Endothelial cell (in vitro differentiated cells): ENCODE results near the gene ASB8. TPM values are rescaled to one million over a fixed set of nuclear protein-coding genes. Genes with fewer than 3 reads are reported as not detected.
"Not testable (repeated sequence)": the region's sequence is repeated elsewhere in the genome, so short reads cannot be mapped to it uniquely, and the experiment has no call there.

Experiments
- DNase-seq: peaks from one replicate; pipeline ENCODE4 v3.0.0; 2021; ENCODE audit warnings: low spot score
- H3K27ac Mint-ChIP-seq: one replicate; pipeline ENCODE4 v1.8.0; 2021; ENCODE audit warnings: mixed read lengths, inconsistent platforms; ENCODE audit not compliant: unreplicated experiment
- H3K27me3 Mint-ChIP-seq: one replicate; pipeline ENCODE4 v1.8.0; 2021; ENCODE audit warnings: mild to moderate bottlenecking, moderate library complexity, mixed read lengths, inconsistent platforms; ENCODE audit not compliant: unreplicated experiment
- H3K36me3 Mint-ChIP-seq: one replicate; pipeline ENCODE4 v1.8.0; 2021; ENCODE audit warnings: mild to moderate bottlenecking, low read depth, mixed read lengths, inconsistent platforms; ENCODE audit not compliant: unreplicated experiment
- H3K4me1 Mint-ChIP-seq: one replicate; pipeline ENCODE4 v1.8.0; 2021; ENCODE audit warnings: mild to moderate bottlenecking, mixed read lengths, inconsistent platforms; ENCODE audit not compliant: unreplicated experiment
- H3K4me3 Mint-ChIP-seq: one replicate; pipeline ENCODE4 v1.8.0; 2021; ENCODE audit warnings: mild to moderate bottlenecking, mixed read lengths, inconsistent platforms; ENCODE audit not compliant: unreplicated experiment
- H3K9me3 Mint-ChIP-seq: one replicate; pipeline ENCODE4 v1.8.0; 2021; ENCODE audit warnings: mixed read lengths, inconsistent platforms; ENCODE audit not compliant: unreplicated experiment
- total RNA-seq: library from RNA; stranded (reverse); fragmentation: NEBNext Ultra II Directional; extraction: Animal tissue kit (Norgen Biotek cat#: 25700); gene quantifications from one replicate; pipeline ENCODE4 v1.2.1, GENCODE V29; 2021; ENCODE audit not compliant: unreplicated experiment
- TF ChIP-seq, protein P1 (sequence below): fragments of 200-600 bp; sonication (generic); IDR thresholded peaks from one replicate; pipeline ENCODE4 v1.5.0; 2021; ENCODE audit warnings: antibody characterized with exemption; ENCODE audit not compliant: unreplicated experiment

Gene ASB8
- total RNA-seq, 1 donor from 2014 or later = 25.6 TPM

GRCh38 chr12:48129376-48129775 is 27.9 kb downstream of the ASB8 start:
- no peak for DNase-seq
- TF ChIP-seq, protein P1, sequence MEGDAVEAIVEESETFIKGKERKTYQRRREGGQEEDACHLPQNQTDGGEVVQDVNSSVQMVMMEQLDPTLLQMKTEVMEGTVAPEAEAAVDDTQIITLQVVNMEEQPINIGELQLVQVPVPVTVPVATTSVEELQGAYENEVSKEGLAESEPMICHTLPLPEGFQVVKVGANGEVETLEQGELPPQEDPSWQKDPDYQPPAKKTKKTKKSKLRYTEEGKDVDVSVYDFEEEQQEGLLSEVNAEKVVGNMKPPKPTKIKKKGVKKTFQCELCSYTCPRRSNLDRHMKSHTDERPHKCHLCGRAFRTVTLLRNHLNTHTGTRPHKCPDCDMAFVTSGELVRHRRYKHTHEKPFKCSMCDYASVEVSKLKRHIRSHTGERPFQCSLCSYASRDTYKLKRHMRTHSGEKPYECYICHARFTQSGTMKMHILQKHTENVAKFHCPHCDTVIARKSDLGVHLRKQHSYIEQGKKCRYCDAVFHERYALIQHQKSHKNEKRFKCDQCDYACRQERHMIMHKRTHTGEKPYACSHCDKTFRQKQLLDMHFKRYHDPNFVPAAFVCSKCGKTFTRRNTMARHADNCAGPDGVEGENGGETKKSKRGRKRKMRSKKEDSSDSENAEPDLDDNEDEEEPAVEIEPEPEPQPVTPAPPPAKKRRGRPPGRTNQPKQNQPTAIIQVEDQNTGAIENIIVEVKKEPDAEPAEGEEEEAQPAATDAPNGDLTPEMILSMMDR = no peak
- H3K4me3 Mint-ChIP-seq = no peak overlapping the region

GRCh38 chr12:48128800-48129199 is 28.5 kb downstream of the ASB8 start:
- H3K4me1 Mint-ChIP-seq = no peaks in the 10 kb centered on the region
- no peaks in the 10 kb centered on the region for H3K9me3 Mint-ChIP-seq
- H3K4me3 Mint-ChIP-seq = no peak overlapping the region
- TF ChIP-seq, protein P1 = no peak
- H3K27me3 Mint-ChIP-seq = no peaks in the 10 kb centered on the region
- peak overlapping the region; percentile 38 for H3K27ac Mint-ChIP-seq
- H3K36me3 Mint-ChIP-seq = peaks cover 44% of the 10 kb centered on the region
- no peak for DNase-seq

More at GRCh38 chr12:48129376-48129775, 27.9 kb downstream of the ASB8 start:
- no peaks in the 10 kb centered on the region for H3K27me3 Mint-ChIP-seq
- H3K4me1 Mint-ChIP-seq = no peaks in the 10 kb centered on the region
- H3K36me3 Mint-ChIP-seq = peaks cover 45% of the 10 kb centered on the region
- no peaks in the 10 kb centered on the region for H3K9me3 Mint-ChIP-seq
- no peak overlapping the region for H3K27ac Mint-ChIP-seq

DNA sequence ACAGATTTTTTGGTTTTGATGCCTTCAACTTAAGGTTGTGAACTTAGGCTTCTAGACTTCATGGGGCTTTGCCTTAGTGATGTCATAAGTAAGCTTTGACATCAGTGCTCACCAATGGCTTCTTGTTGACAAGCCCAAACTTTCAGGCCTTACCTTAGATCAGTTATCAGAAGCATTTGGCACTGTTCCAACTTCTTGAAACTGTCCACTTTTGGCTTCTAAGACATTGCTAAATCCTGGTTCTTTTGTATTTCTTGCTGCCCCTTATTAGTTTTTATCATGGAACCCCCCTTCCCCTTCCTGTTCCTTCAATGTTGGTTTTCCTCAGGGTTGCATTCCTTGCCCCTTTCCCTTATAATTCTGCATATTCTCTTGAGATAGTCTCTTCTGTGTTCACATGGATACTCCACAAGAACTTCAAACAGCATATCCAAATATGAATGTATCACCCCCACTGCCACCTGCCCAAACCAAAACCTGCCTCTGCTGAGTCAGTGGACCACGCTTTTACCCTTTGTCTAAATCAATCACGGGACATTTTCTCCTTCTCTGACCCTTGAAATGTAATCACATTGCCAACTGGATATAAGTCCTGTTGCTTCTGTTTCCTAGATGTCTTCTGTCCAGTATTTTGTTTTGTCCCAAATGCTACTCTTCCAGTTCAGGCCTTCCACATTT is 30.2 kb downstream of the ASB8 start:
- DNase-seq = no peak
- TF ChIP-seq, protein P1 = no peak
- Mint-ChIP-seq H3K4me3 (peak overlapping the region; percentile 67), H3K27ac (no peak overlapping the region), H3K36me3 (peaks cover 33% of the 10 kb centered on the region), H3K9me3 (no peaks in the 10 kb centered on the region), H3K27me3 (no peaks in the 10 kb centered on the region), H3K4me1 (no peaks in the 10 kb centered on the region)

- H3K27ac Mint-ChIP-seq = no peak overlapping the region
- DNase-seq = no peak
- H3K4me3 Mint-ChIP-seq = no peak overlapping the region
- H3K9me3 Mint-ChIP-seq = no peaks in the 10 kb centered on the region
- no peaks in the 10 kb centered on the region for H3K27me3 Mint-ChIP-seq
- TF ChIP-seq, protein P1 = no peak
- H3K36me3 Mint-ChIP-seq = peaks cover 25% of the 10 kb centered on the region
- H3K4me1 Mint-ChIP-seq = peaks cover 1% of the 10 kb centered on the region
Measured at GRCh38 chr12:48125985-48126384, 31.3 kb downstream of the ASB8 start.

- H3K36me3 Mint-ChIP-seq = peaks cover 25% of the 10 kb centered on the region
- H3K4me1 Mint-ChIP-seq, DNase-seq, H3K9me3 Mint-ChIP-seq, H3K4me3 Mint-ChIP-seq, H3K27me3 Mint-ChIP-seq, H3K27ac Mint-ChIP-seq: not testable (repeated sequence)
Measured at GRCh38 chr12:48125542-48125941, 31.8 kb downstream of the ASB8 start.
